Measurements from ENCODE around the gene ADD1. TPM values are rescaled to one million over a fixed set of nuclear protein-coding genes. Genes with fewer than 3 reads are reported as not detected.

Gene ADD1
- total RNA-seq, 1 experiment from 2014 or later: 181 TPM

DNA sequence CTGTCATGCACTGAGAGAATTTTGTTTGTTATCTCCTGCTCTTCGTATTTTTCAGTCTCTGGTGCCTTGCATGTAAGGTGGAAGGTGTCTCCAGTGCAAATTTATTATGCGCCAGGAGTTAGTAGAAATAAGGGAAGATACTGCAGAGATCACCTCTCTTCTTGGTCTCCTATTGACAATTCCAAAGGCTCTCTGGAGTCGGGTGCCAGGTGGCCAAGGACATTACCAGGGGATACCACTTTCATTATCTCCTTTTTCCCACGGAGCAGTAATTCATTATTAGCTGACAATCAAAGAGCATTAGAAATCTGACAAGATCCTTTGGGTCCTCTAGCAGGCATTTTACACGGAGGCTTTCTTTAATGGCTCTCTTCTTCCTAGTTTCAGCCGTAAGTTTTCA, 26.0 kb downstream of the ADD1 start:
- Histone ChIP-seq H3K27me3 (ENCODE audit: insufficient read depth, low read depth) (no peaks in the 10 kb centered on the region), H2AFZ (no peak overlapping the region), H3F3A (ENCODE audit: insufficient read depth, low read depth) (no peaks in the 10 kb centered on the region), H3K27ac (no peak overlapping the region), H3K4me2 (no peak overlapping the region), H3K79me2 (ENCODE audit: low read depth) (peaks cover 17% of the 10 kb centered on the region; the same call in 1 of the 2 replicates), H3K9me3 (ENCODE audit: insufficient read depth, low read depth) (no peaks in the 10 kb centered on the region), H3K4me3 (no peak overlapping the region), H3K9me2 (ENCODE audit: insufficient read depth) (no peaks in the 10 kb centered on the region), H3K36me3 (ENCODE audit: low read depth) (no peaks in the 10 kb centered on the region), H4K20me1 (ENCODE audit: insufficient read depth) (no peaks in the 10 kb centered on the region), H3K4me1 (replicated peaks; ENCODE audit: insufficient read depth) (peaks cover 5% of the 10 kb centered on the region; the same call in 1 of the 2 replicates)
- ChIA-PET CTCF (no interaction called here), POLR2A (ENCODE audit: unreplicated experiment) (no interaction called here)
- BruUV-seq (replicated peaks): no TSS peak
- TF ChIP-seq EZH2 (IDR thresholded peaks at IDR 0.05; ENCODE audit: low read depth): no peak
- TF ChIP-seq CTCF (conservative IDR thresholded peaks at IDR 0.05): no peak
- intact Hi-C loops (cut with micrococcal nuclease; ENCODE audit: unreplicated experiment): no loop called here
- no peak for DNase-seq

DNA sequence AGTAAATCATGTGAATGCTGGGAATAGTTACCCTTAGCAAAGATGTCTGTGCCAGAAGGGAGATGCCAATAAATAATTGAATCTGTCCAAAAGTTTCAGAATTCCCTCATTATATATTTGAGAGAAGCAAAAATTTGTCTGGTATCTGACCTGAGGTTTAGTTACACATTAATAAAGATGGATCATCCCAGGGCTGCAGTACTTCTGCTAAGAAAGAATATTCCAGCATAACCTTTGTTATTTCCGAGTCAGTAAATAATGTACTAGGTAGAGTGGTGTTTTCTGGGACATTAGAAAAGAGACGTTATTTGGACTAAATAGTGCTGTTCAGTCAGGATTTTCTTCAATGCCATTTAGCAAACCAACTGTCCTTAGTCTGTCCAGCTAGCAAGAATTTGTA, 26.4 kb downstream of the ADD1 start:
- H3K9me2 ChIP-seq (ENCODE audit: insufficient read depth): no peaks in the 10 kb centered on the region
- ChIA-PET POLR2A (ENCODE audit: unreplicated experiment) (no interaction called here), CTCF (no interaction called here)
- H3K4me3 ChIP-seq: no peak overlapping the region
- peaks cover 5% of the 10 kb centered on the region; the same call in 1 of the 2 replicates for H3K4me1 ChIP-seq (replicated peaks; ENCODE audit: insufficient read depth)
- H2AFZ ChIP-seq: no peak overlapping the region
- intact Hi-C loops (cut with micrococcal nuclease; ENCODE audit: unreplicated experiment): no loop called here
- no TSS peak for BruUV-seq (replicated peaks)
- no peak for DNase-seq
- H3K4me2 ChIP-seq: no peak overlapping the region
- no peaks in the 10 kb centered on the region for H3K9me3 ChIP-seq (ENCODE audit: insufficient read depth, low read depth)
- H4K20me1 ChIP-seq (ENCODE audit: insufficient read depth): no peaks in the 10 kb centered on the region
- no peaks in the 10 kb centered on the region for H3K36me3 ChIP-seq (ENCODE audit: low read depth)
- H3F3A ChIP-seq (ENCODE audit: insufficient read depth, low read depth): no peaks in the 10 kb centered on the region
- no peak overlapping the region for H3K27ac ChIP-seq
- H3K27me3 ChIP-seq (ENCODE audit: insufficient read depth, low read depth): no peaks in the 10 kb centered on the region
- H3K79me2 ChIP-seq (ENCODE audit: low read depth): peaks cover 17% of the 10 kb centered on the region; the same call in 1 of the 2 replicates
- TF ChIP-seq EZH2 (IDR thresholded peaks at IDR 0.05; ENCODE audit: low read depth) (no peak), CTCF (conservative IDR thresholded peaks at IDR 0.05) (no peak)

DNA sequence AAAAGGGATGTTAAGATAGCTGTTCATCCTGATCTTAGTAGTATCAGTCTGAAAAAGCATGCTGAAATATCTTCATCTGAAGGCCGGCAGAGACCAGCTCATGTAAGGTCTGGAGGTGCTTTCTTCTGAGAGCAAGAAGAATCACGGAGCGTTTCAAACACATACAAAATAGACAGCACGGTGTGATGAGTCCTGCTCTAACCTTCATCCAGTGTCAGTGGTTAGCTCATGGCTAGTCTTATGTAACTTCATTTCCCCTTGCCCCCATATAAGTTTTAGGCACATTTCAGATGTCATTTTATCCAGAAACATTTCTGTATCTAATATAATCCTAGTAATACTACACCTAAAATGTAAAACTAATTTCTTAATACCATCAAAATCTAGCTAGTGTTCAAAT, 27.8 kb downstream of the ADD1 start:
- POLR2A ChIA-PET (ENCODE audit: unreplicated experiment): no interaction called here
- H3K36me3 ChIP-seq (ENCODE audit: low read depth): no peaks in the 10 kb centered on the region
- H3F3A ChIP-seq (ENCODE audit: insufficient read depth, low read depth): no peaks in the 10 kb centered on the region
- no peak overlapping the region for H2AFZ ChIP-seq
- H3K27ac ChIP-seq: no peak overlapping the region
- no peaks in the 10 kb centered on the region for H3K9me2 ChIP-seq (ENCODE audit: insufficient read depth)
- no peaks in the 10 kb centered on the region for H3K9me3 ChIP-seq (ENCODE audit: insufficient read depth, low read depth)
- no peak overlapping the region for H3K4me3 ChIP-seq
- no TSS peak for BruUV-seq (replicated peaks)
- CTCF ChIA-PET: interaction anchor here (0.6 kb wide), 1 partner anchor 382 kb away, joined by 3 read pairs; no protein-coding TSS in a partner anchor
- intact Hi-C loops (cut with micrococcal nuclease; ENCODE audit: unreplicated experiment): no loop called here
- no peaks in the 10 kb centered on the region for H3K27me3 ChIP-seq (ENCODE audit: insufficient read depth, low read depth)
- no peaks in the 10 kb centered on the region for H4K20me1 ChIP-seq (ENCODE audit: insufficient read depth)
- peaks cover 5% of the 10 kb centered on the region; the same call in 1 of the 2 replicates for H3K4me1 ChIP-seq (replicated peaks; ENCODE audit: insufficient read depth)
- H3K4me2 ChIP-seq: no peak overlapping the region
- peaks cover 17% of the 10 kb centered on the region; the same call in 1 of the 2 replicates for H3K79me2 ChIP-seq (ENCODE audit: low read depth)
- no peak for DNase-seq
- TF ChIP-seq CTCF (conservative IDR thresholded peaks at IDR 0.05) (no peak), EZH2 (IDR thresholded peaks at IDR 0.05; ENCODE audit: low read depth) (no peak)
